Measurements from ENCODE around the gene SLC9A3. TPM values are rescaled to one million over a fixed set of nuclear protein-coding genes. Genes with fewer than 3 reads are reported as not detected.

SLC9A3 gene
- total RNA-seq, 4 donors from 2014 or later: 4.8 to 701 (median 183) TPM

DNA sequence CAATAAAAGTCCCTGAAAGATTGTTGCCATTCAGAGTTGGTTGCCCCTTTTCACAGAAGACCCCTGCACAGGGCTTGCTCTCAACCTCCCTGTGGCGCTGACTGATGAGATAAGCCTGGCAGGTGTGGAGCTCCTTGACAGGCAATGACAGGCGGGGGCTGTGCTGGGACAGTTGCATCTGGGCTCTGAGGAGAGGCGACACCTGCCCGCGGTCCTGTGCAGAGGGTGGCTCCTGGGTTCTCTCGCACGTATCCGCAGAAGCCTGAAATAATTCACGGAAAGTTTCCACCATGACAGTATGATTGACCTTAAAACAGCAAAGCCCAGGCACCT, 101.0 kb downstream of the SLC9A3 start:
- WGBS, 2 donors (ENCODE audit: low coverage in 1 of 2): 78 to 92% methylated on average over 5 to 9 of the region's 9 CpGs
- H3K27me3 ChIP-seq: no peaks in the 10 kb centered on the region
- H3K9me3 ChIP-seq: no peaks in the 10 kb centered on the region
- no peaks in the 10 kb centered on the region for H3K36me3 ChIP-seq
- H3K4me3 ChIP-seq: no peak overlapping the region
- no peak for TF ChIP-seq POLR2AphosphoS5 (IDR thresholded peaks at IDR 0.05)
- no peak for DNase-seq
- intact Hi-C loops (cut with DNase I; ENCODE audit: low total_unique reads) (no loop called here), in situ Hi-C loops (cut with MboI; ENCODE audit: low pct_ligation_motif_present in 1 of 4, low pct_unique_long_range_greater_than_20kb in 1 of 4, low sequenced_read_pairs in 3 of 4) (no loop called here)
- no peak overlapping the region for H3K27ac ChIP-seq
- H3K4me1 ChIP-seq: no peaks in the 10 kb centered on the region

DNA sequence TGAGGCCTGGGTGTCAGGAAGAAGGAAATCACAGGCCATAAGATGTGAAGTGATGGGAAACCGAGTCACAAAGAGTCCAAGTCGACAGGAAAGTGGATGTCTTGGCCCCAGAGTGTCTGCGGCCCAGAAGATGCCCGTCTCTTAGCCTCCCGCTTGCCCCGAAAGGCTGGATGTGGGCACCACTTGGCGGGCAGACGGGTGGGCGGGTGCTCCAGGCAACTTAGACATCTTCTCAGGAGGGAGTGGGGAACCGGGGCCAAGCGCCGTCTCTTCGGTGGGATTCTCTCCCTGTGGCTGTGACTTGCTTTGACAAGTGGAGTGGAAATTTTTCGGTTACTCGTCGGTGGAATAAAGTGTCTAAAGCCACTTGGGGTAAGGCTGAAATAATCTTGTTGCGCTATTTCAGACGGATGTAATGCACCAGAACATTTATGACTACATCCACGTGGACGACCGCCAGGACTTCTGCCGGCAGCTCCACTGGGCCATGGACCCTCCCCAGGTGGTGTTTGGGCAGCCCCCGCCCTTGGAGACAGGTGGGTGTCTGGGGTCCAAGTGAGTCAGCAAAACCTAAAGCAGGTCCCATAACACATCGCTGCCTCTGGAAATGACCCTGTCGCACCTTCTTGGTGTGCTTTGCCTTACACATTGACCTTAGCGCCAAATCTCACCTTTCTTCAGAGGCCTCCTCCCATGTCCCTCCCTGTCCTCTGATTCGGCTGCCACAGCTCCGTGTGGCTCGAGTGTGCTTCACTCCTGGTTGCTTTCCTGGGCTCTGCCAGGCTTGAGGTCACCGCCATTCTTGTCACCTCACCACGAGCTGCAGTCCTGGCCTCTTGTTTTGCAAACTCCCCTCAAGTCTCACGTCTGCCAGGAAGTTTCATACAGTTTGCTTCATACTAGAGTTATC, 101.7 kb downstream of the SLC9A3 start:
- no peak overlapping the region for H3K27ac ChIP-seq
- no peaks in the 10 kb centered on the region for H3K36me3 ChIP-seq
- in situ Hi-C loops (cut with MboI; ENCODE audit: low pct_ligation_motif_present in 1 of 4, low pct_unique_long_range_greater_than_20kb in 1 of 4, low sequenced_read_pairs in 3 of 4) (no loop called here), intact Hi-C loops (cut with DNase I; ENCODE audit: low total_unique reads) (no loop called here)
- no peaks in the 10 kb centered on the region for H3K9me3 ChIP-seq
- WGBS, 2 donors (ENCODE audit: low coverage in 1 of 2): 59 to 88% methylated on average over 5 to 32 of the region's 32 CpGs
- H3K27me3 ChIP-seq: no peaks in the 10 kb centered on the region
- no peak for DNase-seq
- no peak overlapping the region for H3K4me3 ChIP-seq
- TF ChIP-seq POLR2A (IDR thresholded peaks at IDR 0.05) (no peak), POLR2AphosphoS5 (IDR thresholded peaks at IDR 0.05) (no peak)
- H3K4me1 ChIP-seq: no peaks in the 10 kb centered on the region

DNA sequence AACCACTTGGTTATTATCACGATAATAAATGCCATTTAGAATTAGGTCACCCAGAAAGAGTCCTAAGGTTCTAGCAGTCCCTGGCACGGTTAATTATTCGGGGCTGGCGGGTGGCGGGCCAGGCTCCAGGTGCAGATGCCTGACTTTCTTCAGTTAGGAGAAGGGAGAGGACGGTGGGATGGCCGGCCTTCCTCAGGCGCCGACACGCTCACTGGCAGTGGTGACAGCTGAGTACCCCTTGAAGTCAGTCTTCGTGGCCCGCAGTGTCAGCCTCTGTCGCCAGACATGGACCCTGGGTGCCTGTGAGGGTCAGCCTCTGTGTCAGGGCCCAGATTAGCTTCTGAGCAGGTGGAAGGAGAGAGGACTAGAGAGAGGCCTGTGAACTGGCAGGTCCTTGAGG, 102.3 kb downstream of the SLC9A3 start:
- no peaks in the 10 kb centered on the region for H3K4me1 ChIP-seq
- TF ChIP-seq, protein P1, sequence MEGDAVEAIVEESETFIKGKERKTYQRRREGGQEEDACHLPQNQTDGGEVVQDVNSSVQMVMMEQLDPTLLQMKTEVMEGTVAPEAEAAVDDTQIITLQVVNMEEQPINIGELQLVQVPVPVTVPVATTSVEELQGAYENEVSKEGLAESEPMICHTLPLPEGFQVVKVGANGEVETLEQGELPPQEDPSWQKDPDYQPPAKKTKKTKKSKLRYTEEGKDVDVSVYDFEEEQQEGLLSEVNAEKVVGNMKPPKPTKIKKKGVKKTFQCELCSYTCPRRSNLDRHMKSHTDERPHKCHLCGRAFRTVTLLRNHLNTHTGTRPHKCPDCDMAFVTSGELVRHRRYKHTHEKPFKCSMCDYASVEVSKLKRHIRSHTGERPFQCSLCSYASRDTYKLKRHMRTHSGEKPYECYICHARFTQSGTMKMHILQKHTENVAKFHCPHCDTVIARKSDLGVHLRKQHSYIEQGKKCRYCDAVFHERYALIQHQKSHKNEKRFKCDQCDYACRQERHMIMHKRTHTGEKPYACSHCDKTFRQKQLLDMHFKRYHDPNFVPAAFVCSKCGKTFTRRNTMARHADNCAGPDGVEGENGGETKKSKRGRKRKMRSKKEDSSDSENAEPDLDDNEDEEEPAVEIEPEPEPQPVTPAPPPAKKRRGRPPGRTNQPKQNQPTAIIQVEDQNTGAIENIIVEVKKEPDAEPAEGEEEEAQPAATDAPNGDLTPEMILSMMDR (IDR thresholded peaks at IDR 0.05): no peak
- TF ChIP-seq POLR2A (IDR thresholded peaks at IDR 0.05) (no peak), POLR2AphosphoS5 (IDR thresholded peaks at IDR 0.05) (no peak), EP300 (IDR thresholded peaks at IDR 0.05; ENCODE audit: low read depth) (no peak)
- no peaks in the 10 kb centered on the region for H3K9me3 ChIP-seq
- in situ Hi-C loops (cut with MboI; ENCODE audit: low pct_ligation_motif_present in 1 of 4, low pct_unique_long_range_greater_than_20kb in 1 of 4, low sequenced_read_pairs in 3 of 4): no loop called here
- intact Hi-C loops (cut with DNase I; ENCODE audit: low total_unique reads): no loop called here
- 93% methylated on average over 13 of the region's 13 CpGs; no CpG with 5 or more reads in 1 of the 2 donors for WGBS, 2 donors (ENCODE audit: low coverage in 1 of 2)
- no peak for DNase-seq
- no peak overlapping the region for H3K27ac ChIP-seq
- H3K4me3 ChIP-seq: no peak overlapping the region
- H3K36me3 ChIP-seq: no peaks in the 10 kb centered on the region
- H3K27me3 ChIP-seq: no peaks in the 10 kb centered on the region

DNA sequence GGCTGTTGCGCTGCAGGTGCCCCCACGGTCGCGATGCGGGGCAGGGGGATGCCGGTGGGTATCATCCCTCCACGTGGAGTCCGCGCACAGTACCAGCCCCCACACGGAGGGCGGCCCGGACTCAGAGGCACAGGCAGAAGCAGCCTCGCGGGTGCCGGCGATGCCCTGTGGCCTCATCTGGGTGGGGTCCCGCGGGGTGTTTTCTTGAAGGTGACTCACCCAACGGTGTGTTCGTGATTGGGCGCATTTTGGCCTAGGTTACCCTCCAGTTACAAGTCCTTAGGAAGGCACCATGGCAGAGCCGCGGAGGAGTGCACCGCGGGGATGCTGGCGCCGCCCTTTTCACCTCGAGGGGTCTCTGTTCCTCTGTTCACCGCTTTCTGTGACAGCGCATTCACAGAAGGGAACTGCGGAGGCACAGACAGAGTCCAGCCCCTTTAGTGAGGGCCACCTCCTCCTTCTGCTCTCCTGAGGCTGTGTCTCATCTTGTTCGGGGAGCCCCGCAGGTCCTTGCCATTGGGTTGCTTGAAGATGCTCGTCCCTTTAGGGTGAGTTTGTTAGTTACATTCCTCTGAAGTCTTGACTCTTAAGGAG, 102.9 kb downstream of the SLC9A3 start:
- intact Hi-C loops (cut with DNase I; ENCODE audit: low total_unique reads): no loop called here
- no peaks in the 10 kb centered on the region for H3K36me3 ChIP-seq
- H3K4me3 ChIP-seq: no peak overlapping the region
- 85 to 93% methylated on average over 4 to 30 of the region's 34 CpGs for whole genome bisulfite sequencing, 2 donors (ENCODE audit: low coverage in 1 of 2)
- H3K27me3 ChIP-seq: no peaks in the 10 kb centered on the region
- TF ChIP-seq POLR2AphosphoS5 (IDR thresholded peaks at IDR 0.05): no peak
- TF ChIP-seq, protein P1 (IDR thresholded peaks at IDR 0.05): no peak
- TF ChIP-seq EP300 (IDR thresholded peaks at IDR 0.05; ENCODE audit: low read depth): no peak
- no peak for TF ChIP-seq POLR2A (IDR thresholded peaks at IDR 0.05)
- no peak overlapping the region for H3K27ac ChIP-seq
- H3K4me1 ChIP-seq: no peaks in the 10 kb centered on the region
- H3K9me3 ChIP-seq: no peaks in the 10 kb centered on the region
- DNase-seq: no peak
- in situ Hi-C loops (cut with MboI; ENCODE audit: low pct_ligation_motif_present in 1 of 4, low pct_unique_long_range_greater_than_20kb in 1 of 4, low sequenced_read_pairs in 3 of 4): no loop called here

DNA sequence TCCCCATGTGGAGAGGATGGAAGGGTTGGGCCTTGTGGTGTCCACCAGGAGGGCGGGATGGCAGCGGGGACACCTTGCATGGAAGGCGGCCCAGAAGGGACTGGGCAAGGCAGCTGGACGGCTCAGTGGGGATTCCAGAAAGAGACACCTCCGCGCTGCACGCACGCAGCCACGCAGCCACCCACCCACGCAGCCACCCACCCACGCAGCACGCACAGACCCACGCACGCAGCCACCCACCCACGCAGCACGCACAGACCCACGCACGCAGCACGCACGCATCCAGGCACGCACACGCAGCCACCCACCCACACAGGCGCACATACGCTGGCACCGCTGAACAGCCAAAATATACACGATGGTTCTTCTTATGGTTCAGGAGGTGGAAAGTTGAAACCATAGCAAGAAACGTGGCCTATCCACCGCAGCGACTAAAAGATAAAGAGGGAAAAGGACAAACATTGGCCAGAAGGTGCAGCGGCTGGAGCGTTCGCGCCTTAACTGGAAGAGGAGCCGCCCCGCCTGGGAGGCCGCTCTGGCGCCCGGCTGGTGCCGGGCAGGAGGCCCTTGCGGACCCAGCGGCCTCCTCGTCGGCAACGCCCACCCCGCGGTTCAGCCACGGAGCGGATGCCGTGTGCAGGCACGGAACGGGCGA, 103.5 kb downstream of the SLC9A3 start:
- TF ChIP-seq, protein P1 (IDR thresholded peaks at IDR 0.05): no peak
- TF ChIP-seq EP300 (IDR thresholded peaks at IDR 0.05; ENCODE audit: low read depth): no peak
- TF ChIP-seq POLR2A (IDR thresholded peaks at IDR 0.05): no peak
- TF ChIP-seq POLR2AphosphoS5 (IDR thresholded peaks at IDR 0.05): no peak
- WGBS, 2 donors (ENCODE audit: low coverage in 1 of 2): 92% methylated on average over 51 of the region's 52 CpGs; no CpG with 5 or more reads in 1 of the 2 donors
- intact Hi-C loops (cut with DNase I; ENCODE audit: low total_unique reads): no loop called here
- DNase-seq: no peak
- Histone ChIP-seq H3K27me3 (no peaks in the 10 kb centered on the region), H3K36me3 (no peaks in the 10 kb centered on the region), H3K4me1 (peaks cover 0 to 5% (median 0%) of the 10 kb centered on the region in 4 donors), H3K27ac (no peak overlapping the region), H3K4me3 (no peak overlapping the region), H3K9me3 (no peaks in the 10 kb centered on the region)
- in situ Hi-C loops (cut with MboI; ENCODE audit: low pct_ligation_motif_present in 1 of 4, low pct_unique_long_range_greater_than_20kb in 1 of 4, low sequenced_read_pairs in 3 of 4): no loop called here

Measured in transverse colon (tissue), 4 donors.